Measurements from ENCODE around the gene KDM5C.

DNA sequence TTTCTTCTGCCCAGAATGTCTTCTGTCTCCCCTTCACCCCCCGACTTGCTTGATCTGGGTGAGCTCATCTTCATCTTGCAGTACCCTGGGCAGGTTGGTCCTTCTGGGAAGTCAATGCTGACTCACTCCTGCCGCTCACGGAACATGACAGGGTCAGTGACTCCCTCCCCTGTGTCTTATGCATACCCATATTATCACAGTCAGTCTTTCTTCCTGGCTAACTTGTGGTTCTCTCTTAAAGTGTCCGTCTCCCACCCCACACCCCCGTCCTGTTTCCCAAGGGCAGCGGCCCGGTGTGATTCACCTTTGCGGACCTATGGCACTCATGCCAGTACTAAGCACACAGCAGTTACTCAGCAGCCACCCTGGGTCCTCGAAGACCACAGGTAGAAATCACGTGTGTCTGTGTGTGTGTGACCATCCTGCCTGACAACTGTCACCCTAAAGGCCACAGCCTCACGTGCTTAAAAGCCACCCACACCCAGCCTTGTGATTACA is 38.6 kb upstream of the KDM5C start:
- TF ChIP-seq GATA3 (IDR thresholded peaks at IDR 0.05; ENCODE audit: low read depth, low read length) (no peak), GATA2 (IDR thresholded peaks at IDR 0.05; ENCODE audit: low read depth, low read length) (no peak)

All from SH-SY5Y (cell line).